HG03095 (cell line): ENCODE data around the gene DPP10.
"Not testable (repeated sequence)": the region's sequence is repeated elsewhere in the genome, so short reads cannot be mapped to it uniquely, and the experiment has no call there.

Source experiments
- ATAC-seq: cut with Tn5 transposase; IDR thresholded peaks from one replicate; pipeline ENCODE4 v1.9.1; 2021; ENCODE audit warnings: moderate library complexity; ENCODE audit not compliant: unreplicated experiment

DPP10 gene

DNA sequence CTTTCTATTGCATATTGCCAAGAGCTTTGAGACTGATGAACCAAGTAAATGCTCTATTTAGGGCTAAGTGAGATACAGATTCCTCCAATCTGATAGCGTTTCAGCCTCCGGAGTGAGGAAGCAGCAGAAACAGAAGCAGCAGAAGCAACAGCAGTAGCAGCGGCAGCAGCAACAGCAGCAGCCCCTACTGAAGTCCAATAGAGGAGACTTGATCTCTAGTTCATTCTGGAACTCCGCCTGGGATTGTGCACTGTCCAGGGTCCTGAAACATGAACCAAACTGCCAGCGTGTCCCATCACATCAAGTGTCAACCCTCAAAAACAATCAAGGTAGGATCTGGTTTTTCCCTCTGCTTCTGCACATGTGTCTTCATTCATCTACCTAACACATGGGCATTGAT, at the start of gene DPP10:
DPP10 (plus strand) TSS at position 132 of the 400 bp plus-strand sequence.
- no peak for ATAC-seq

DNA sequence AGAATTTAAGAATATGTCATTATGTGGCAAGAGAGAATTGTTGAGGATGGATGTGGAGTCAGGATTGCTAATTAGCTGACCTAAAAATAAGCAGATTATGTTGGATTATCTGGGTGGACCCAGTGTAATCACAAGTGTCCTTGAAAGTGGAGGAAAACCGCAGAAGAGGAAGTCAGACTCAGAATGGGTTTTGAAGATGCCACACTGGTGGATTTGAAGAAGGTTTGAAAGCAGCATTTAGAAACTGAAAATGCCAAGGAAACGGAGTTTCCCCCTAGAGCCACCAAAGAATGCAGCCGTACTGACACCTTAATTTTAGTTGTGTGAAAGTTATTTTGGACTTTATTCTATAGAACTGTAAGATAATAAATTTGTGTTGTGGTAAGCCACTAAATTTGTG, 41.6 kb upstream of the DPP10 start:
- ATAC-seq = no peak

DNA sequence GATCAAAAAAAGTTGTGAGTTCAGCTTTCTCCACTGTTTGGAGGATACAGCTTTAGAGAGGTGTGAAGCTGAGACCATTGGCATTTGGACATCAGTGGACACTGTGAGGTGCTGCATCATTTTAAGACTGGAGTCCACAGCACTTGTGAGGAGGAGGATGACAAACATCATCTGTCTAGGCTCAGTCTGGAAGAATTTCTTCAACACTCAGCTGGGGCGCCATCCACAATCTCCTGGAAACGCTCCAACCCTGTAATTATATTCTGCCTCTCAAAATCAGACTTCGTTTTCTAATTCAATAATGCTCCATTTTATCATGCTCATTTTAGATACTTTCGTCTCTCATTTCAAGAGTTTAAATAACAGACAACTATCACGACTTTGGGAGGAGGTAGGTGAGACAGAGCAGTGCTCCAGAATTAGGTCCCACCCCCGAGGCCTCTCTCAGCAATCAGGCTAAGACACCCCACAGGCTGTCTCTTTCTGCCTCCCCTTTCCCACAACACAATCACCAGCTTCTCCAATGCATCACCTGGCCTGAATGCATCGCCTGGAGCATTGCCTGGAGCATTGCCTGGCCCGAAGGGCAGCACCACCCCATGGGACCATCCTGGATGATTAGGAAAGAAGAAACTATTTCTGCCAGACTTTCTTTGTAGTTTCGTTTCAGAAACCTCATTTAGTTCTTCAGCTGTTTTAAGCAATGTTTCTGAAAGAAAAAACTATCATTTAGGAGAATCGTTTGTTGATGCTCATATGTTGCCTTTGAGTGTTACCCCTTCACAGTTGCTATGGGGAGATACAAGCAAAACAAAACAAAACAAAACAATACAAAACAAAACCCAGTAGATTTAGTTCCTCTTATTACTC, 37.0 kb upstream of the DPP10 start:
- ATAC-seq = no peak

DNA sequence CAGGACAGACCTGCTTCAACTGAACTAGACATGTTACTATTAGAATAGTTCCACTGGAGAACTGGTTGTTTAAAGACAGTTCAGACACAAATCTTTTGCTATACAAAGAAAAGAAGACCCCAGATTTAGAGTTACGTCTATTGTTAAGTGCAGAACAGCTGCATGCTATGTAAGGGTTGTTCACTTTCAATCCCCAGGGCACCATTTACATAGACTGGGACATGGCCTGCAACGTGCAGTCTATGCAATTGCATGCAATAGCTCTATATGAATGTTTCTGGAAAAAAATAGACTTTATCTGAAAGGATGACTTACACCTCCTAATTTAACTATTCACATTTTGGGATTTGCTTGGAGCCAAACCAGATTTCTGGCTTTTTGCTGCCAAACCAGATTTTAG, 36.1 kb upstream of the DPP10 start:
- no peak for ATAC-seq

DNA sequence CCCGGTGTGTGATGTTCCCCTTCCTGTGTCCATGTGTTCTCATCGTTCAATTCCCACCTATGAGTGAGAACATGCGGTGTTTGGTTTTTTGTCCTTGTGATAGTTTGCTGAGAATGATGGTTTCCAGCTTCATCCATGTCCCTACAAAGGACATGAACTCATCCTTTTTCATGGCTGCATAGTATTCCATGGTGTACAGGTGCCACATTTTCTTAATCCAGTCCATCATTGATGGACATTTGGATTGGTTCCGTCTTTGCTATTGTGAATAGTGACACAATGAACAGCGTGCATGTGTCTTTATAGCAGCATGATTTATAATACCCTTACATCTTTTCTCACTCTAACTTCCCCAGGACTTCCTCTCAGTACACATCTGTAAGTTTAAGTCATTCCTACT, 35.1 kb upstream of the DPP10 start:
- ATAC-seq = not testable (repeated sequence)

DNA sequence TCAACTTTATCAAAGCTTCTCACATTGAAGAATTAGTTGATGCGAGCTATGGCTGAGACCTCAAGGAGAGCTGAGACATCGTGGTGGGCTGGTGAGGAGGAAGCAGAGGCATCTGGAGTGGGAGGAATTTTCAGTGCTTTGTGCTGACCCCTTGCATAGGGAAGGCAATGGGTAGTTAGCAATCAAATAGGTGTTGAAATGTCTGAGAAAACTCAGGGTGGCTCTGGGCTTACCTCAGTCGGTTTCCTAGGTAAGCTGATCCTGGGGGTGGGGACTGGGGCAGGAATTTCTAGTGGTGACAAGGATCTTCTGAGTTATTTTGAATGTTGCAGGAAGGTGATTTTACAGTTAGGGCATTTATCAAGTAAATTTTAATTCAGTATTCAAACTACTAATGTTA, 20.7 kb upstream of the DPP10 start:
- ATAC-seq = no peak

DNA sequence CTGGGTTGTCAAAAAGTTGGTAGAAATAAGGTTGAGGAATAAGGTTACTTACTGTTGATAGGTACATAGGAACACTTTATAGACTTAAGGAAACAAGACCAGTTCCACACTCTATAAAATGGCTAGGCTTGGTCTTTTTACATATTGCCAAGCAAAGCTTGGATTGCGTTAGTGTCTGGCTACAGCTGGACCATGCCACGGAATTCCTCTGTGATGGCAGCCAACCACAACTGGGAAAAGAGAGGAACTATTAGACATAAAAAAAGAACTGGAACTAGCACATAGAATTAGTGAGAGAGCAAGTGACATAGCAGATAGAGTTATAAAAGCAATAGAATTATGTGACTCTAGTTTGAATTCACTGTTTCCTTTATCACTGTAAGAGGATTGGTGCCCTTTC, 17.7 kb upstream of the DPP10 start:
- no peak for ATAC-seq

DNA sequence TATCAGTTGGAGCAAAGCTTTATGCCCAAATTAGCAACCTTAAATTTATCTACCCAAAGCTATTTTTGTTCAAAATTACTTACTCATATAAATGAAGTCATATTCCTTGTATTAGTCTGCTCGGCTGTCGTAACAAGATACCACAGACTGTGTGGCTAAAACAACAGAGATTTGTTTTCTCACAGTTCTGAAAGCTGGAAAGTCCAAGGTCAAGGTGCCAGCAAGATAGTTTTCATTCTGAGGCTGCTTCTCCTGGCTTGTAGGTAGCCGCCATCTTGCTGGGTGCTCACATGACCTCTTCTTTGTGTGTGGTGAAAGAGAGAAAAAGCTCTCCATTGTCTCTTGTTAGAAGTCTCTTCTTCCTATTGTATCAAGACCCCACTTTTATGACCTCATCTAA, 15.7 kb upstream of the DPP10 start:
- no peak for ATAC-seq

DNA sequence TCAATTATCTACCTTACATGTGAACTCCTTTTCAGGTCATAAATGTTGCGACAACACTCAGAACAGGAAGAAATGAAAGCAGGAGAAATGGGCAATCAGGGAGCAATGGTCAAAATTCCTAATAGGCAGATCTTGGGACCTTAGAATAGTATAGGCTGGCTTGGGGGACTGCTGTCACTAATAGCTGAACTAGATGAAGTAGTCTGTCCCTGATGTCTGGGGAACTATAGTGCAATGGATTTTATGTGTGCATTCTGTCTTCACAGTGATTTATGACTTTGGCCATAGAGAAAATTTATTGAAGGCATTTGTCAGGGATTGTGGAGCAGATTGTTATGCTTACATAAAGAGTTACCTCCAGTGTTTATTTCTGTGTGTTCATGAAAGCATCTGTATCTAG, 6.1 kb upstream of the DPP10 start:
- no peak for ATAC-seq

DNA sequence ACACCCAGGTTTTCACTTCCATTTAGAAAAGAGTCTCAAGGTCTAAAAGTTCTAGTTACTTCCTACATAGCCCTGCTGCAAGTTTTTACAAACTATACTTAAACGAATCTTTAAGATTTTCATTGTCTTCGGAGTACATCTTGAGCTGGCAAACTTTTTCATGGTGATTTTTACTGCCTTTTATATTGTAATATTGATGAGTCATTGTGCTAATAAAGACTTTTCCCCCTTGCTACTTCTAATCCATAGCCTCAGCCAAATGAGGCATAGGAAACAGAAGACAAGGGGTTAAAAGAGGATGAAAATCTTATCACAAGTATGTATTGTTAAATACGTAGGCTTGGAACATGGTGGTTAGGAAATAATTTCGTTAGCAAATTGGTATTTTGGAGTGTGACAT, 4.1 kb downstream of the DPP10 start:
- no peak for ATAC-seq

DNA sequence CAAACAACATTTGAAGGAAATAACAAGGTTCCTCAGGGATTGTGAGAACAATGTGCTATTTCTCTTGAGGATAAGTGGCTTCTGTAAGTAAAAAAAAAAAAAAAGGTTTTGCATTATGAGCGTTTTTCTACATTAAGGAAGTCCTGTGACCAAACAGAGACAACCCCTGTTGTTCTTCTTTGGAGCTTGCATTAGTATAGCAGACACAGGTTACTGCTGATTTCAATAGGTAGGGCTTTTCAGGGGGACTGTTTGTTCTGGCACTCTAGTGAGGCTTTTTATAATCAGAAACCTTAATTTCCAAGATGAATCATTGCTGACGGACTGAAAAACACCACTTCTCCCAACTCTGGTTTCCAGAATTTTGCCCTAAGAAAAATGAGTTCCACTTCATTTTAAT, 8.2 kb downstream of the DPP10 start:
- no peak for ATAC-seq

DNA sequence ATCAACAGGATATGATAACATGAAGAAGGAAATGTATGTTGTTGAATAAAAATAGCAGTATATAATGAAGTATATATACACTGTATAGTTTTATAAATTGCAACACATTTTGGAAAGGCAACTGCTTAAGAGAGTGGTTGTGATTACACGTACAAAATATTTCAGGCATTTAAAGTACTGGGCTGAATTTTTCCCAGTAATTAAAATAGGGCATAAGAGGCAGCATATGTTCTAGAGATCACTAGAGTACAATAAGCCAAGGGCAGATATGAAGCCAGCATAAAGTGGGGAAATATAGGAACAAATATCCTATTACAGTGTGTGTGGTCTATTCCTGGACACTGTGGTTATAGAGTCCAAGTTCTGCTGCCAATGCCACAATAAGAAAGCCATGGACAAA, 14.1 kb downstream of the DPP10 start:
- no peak for ATAC-seq

DNA sequence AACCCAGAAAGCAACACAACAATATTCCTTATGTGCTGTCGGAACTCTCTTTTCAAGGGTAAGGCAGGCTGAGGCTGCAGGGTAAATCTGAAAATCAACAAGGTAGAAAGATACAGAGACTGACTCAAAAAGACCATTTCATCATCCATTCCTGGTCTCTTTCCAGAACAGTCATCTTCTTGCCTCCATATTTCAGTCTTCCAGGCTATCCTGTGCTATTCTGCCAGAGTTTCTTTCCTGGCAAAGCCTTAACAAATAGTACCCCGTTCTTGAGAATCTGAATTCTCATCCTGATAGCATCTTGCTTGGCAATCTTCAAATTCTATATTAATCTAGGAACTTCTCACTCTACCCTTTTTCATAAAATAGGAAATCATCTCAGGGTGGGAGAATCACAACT, 15.5 kb downstream of the DPP10 start:
- no peak for ATAC-seq

DNA sequence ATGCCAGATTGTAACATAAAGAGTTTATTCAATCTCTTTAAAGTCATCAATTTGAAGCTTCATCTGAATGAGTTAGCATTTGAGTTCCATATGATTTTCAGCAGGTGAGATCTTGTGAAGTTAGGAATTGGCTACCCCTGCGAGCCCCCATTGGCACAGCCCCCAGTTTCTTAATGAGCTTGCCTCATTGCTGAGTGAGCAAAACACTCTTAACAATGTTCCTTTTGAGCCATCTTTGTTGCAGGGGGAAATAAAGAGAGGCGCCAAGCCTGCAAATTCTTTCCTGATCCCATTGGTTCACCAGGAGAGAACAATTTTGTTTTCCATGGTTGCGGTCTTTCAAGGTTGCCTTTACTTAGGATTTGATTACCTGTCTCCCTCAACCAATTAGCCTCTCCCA, 18.7 kb downstream of the DPP10 start:
- ATAC-seq = no peak

DNA sequence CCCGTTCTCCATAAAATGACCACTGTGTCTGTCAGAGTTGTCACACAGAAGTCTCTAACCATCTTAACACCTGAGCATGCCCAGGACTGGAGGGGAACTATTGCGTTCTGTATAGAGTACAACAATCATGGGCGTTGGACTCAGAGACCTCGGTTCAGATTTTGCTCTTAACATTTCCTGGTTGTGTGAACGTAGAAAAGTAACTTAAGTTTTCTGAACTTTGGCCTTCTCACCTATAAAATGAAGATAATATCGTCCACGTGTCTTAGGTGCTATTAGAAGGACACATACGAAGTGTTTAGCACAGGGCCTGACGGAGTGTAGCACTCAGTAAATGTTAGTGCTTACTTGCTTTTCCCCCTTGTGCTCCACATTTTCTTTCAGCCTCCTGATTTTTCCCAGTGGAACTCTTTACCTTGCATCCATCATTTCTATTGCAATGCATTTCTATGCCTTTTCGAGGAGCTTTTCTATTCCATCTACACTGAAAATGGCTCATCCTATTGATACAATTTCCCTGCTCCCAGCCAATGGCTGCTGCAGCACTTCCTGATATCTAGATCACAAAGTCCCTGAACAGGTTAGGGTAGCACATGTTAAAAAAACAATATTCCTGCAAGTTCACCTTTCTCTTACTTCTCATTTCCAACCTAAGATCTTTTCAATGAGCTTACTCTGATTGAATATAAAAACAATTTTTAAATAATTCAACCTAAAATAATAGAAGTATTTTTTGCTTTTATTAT, 22.7 kb downstream of the DPP10 start:
- no peak for ATAC-seq

DNA sequence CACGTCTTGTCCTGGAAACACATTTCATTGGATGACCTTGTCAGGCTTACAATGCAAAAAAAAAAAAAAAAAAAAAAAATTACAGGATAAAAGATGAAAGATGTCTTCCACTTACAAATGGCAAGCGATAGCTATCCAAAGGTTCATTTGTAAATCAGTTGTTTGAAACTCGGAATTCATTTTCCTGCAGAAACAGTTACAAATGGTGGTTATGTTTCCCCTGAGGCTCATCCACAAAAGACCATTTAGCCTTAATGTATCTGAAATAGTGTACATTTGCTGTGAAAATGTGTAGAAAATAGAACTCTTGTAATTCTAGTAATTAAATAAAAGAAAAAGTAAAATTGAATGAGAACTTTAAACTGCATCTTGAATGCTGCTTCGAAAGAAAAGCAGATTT, 25.9 kb downstream of the DPP10 start:
- no peak for ATAC-seq

DNA sequence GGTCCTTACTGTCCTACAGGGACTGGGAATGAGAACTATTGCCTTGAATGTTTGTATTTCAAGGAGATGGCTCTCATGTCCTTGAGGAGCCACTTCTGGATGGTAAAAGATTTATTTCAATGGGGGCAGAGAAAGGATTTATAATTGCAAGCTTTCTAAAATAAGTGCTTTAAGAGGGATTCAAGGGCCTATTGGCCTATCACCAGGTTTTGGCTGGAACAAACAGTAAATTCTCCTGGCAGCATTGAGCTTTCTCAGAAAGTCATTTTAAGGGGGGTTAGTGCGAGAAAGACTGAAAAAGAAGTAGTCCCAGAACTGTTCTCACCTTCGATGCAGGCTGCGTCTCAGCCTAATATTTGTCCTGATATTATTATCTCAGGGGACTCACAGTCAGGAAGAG, 29.8 kb downstream of the DPP10 start:
- no peak for ATAC-seq

DNA sequence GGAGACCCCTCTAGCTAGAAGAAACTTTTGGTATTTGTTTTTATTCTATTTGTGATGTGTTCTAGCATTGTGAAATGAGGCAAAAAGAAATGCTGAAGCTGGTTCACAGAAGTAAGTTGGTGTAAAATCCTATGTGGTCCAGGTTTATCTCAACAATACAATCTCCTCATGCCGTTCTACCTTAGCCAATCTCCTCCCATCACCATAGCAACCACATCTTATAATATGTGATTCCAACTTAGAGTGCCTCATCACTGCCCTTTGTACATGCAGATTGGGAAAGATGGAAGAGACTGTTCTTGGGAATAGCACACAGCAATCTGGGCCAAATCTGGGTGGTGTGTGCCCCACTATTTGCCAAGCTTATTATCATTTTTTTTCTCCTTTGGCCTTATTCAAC, 30.3 kb downstream of the DPP10 start:
- ATAC-seq = no peak

DNA sequence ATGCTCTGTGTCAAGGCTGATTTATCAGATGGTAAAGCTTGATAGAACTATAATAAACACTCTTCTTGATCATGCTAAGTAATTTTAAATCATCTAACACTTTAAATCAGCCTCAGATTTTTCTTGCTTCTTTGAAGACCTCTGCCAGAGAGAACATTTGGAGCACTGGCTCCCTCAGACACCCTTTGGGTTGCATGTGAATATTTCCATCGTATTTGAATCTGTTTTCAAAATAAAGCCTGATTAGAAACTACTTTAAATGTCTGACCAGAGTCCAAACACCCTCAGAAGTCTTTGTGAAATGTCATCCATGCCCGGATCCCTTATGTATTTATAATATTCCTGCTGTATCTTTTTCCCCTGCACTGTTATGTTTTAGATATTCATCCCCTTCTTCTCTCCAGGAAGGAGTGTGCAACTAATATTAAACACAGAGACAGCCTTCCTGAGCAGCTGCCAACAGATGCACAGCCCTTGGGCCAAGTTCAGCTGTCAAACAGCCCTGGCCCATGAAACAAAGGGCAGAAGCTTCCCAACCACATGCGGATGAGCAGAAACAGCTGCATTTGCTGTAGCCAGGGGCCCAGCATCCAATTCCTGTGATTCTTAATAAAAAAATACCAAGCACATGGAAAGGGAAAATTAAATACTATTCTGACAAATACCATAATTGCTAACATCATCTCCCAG, 46.5 kb downstream of the DPP10 start:
- ATAC-seq = no peak

DNA sequence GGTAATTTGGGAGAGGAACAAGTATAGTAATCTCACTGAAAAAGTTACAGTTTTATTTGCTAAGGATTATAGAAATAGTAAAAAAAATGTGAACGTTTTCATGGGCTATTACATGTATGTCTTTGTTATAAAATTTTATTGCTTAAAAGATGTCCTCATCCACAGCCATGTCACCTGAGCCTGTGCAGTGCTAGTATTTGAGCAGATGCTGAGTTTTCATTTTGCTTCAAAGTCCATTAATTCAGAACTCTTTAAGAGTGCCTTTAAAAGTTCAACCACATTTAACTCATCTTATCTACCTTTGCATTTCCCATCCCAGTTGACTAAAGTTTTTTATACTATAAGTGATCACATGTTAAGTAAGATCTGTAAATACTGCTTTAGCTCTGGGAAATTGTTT, 52.6 kb downstream of the DPP10 start:
- no peak for ATAC-seq

DNA sequence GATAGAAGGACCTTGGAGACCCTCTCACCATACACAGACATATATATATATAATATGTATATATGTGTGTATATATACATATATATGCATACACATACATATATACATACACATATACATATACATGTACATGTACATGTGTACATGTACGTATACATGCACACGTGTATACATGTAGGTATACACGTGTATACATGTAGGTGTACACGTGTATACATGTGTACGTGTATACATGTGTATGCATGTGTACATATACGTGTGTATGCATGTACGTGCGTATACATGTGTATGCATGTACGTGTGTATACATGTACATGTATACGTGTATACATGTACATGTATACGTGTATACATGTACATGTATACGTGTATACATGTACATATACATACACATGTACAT, 54.5 kb downstream of the DPP10 start:
- no peak for ATAC-seq

DNA sequence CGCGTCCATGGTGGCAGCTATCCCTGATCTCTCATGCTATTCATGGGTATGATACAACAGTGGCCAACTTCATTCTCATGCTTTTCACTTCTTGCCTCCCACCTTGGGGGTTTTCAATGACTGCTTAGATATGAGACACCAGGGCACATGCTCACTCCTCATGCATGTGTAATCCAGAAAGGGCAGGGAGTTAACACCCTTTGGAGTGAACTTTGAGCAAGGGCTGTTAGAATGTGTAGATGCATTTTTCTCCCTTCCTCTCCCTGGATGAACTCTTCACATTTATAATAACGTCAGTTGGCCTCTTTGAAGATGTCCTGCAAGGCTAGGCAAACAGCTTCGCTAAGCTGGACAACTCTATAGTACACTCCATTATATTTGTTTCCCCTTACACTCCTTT, 56.7 kb downstream of the DPP10 start:
- ATAC-seq = no peak
